ENCODE measurements around the gene AACS. TPM values are rescaled to one million over a fixed set of nuclear protein-coding genes. Genes with fewer than 3 reads are reported as not detected.

Gene AACS, protein sequence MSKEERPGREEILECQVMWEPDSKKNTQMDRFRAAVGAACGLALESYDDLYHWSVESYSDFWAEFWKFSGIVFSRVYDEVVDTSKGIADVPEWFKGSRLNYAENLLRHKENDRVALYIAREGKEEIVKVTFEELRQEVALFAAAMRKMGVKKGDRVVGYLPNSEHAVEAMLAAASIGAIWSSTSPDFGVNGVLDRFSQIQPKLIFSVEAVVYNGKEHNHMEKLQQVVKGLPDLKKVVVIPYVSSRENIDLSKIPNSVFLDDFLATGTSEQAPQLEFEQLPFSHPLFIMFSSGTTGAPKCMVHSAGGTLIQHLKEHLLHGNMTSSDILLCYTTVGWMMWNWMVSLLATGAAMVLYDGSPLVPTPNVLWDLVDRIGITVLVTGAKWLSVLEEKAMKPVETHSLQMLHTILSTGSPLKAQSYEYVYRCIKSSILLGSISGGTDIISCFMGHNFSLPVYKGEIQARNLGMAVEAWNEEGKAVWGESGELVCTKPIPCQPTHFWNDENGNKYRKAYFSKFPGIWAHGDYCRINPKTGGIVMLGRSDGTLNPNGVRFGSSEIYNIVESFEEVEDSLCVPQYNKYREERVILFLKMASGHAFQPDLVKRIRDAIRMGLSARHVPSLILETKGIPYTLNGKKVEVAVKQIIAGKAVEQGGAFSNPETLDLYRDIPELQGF
- 23.9 to 37.8 TPM (median 27.0 TPM) in 3 replicates for polyA plus RNA-seq
- polyA plus RNA-seq (2011; ENCODE audit: low read depth) = 13.5 TPM
- 23.5 and 30.2 TPM in 2 replicates for polyA plus RNA-seq (2011; cell fraction: cytosol; rRNA removed)
- polyA plus RNA-seq (2011; cell fraction: nucleus; rRNA removed) = 57.6 and 63.0 TPM in 2 replicates
- 25.9 and 37.1 TPM in 2 replicates for polyA plus RNA-seq (2012; ENCODE audit: low replicate concordance)
- 35.8 to 66.5 TPM (median 56.4 TPM) in 3 replicates for polyA minus RNA-seq
- polyA minus RNA-seq (2011; cell fraction: cytosol; rRNA and poly(A)+ RNA removed) = 29.4 TPM
- polyA minus RNA-seq (2011; cell fraction: nucleus; rRNA and poly(A)+ RNA removed) = 28.7 and 33.9 TPM in 2 replicates

DNA sequence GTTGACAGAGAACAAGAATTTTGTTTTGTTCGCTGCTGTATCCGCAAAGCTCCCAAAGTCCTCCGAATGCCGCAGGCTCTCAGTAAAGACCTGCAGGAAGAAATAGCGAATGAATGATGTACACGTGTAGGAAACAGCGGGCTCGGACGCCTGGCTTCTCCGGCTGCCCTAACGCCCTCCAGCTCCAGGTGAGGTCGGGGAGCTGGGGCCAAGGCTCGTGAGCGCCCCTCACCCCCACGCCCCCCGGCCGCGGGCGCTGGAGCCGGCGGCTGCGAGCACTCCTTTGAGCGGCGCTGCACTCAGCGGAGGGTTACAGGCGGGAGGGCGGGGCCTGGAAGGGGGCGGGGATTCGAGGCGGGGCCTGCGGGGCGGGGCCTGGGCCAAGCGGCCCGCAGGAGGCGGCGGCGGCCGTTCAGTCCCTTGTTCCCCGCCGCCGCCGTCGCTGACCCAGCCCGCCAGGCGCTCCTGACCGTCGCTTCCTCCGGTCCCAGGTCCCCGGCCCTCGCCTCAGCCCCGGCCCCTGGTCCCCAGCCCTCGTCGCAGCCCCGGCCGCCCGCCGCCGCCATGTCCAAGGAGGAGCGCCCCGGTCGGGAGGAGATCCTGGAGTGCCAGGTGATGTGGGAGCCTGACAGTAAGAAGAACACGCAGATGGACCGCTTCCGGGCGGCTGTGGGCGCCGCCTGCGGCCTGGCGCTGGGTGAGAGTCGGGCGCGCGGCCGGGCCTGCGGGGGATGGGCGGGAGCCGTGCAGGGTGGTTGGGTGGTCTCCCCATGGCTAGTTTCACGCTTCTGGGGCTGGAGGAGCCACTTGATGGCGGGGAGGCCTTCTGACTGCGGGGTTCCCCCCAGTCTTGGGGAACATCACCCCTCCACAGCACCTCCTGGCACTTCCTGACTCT lies at the start of gene AACS:
AACS (plus strand) TSS at position 415 of the 898 bp plus-strand sequence; CDS start at position 565, 150 bp downstream.
- DNase-seq (ENCODE audit: low read depth, low spot score) (no peak), FAIRE-seq (no peak)
- peaks cover 34% of the 10 kb centered on the region for H3K79me2 ChIP-seq (ENCODE audit: control insufficient read depth, insufficient read depth, low read length)
- peak within 1 kb of the TSS; percentile 76 to 92 (median 88) for H3K4me3 ChIP-seq (ENCODE audit: control insufficient read depth in 2 of 3, extremely low read depth in 1 of 3, insufficient read depth in 2 of 3, low read depth in 1 of 3, low read length in 3 of 3)
- TF ChIP-seq, protein P1, sequence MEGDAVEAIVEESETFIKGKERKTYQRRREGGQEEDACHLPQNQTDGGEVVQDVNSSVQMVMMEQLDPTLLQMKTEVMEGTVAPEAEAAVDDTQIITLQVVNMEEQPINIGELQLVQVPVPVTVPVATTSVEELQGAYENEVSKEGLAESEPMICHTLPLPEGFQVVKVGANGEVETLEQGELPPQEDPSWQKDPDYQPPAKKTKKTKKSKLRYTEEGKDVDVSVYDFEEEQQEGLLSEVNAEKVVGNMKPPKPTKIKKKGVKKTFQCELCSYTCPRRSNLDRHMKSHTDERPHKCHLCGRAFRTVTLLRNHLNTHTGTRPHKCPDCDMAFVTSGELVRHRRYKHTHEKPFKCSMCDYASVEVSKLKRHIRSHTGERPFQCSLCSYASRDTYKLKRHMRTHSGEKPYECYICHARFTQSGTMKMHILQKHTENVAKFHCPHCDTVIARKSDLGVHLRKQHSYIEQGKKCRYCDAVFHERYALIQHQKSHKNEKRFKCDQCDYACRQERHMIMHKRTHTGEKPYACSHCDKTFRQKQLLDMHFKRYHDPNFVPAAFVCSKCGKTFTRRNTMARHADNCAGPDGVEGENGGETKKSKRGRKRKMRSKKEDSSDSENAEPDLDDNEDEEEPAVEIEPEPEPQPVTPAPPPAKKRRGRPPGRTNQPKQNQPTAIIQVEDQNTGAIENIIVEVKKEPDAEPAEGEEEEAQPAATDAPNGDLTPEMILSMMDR (optimal IDR thresholded peaks at IDR 0.05 in 1 of 3, IDR thresholded peaks at IDR 0.05 in 1 of 3, conservative IDR thresholded peaks at IDR 0.05 in 1 of 3; ENCODE audit: extremely low read depth in 1 of 3, insufficient read depth in 2 of 3, low read length in 3 of 3) = no peak
- no peak for TF ChIP-seq EZH2 (IDR thresholded peaks at IDR 0.05; ENCODE audit: low read length)
- H3K36me3 ChIP-seq (ENCODE audit: control insufficient read depth in 2 of 2, extremely low read depth in 1 of 2, insufficient read depth in 2 of 2, low read length in 2 of 2) = peaks cover 3 to 9% of the 10 kb centered on the region in 2 experiments
- no peaks in the 10 kb centered on the region for H3K9me3 ChIP-seq (ENCODE audit: control insufficient read depth, low read depth, low read length)
- dilution Hi-C loops (cut with MboI; ENCODE audit: extremely low pct_ligation_motif_present, low sequenced_read_pairs) = no loop called here
- peak within 1 kb of the TSS; percentile 90 for H2AFZ ChIP-seq (ENCODE audit: control insufficient read depth, low read length)
- peak within 1 kb of the TSS; percentile 94 for H3K4me2 ChIP-seq (ENCODE audit: control insufficient read depth, extremely low read depth, insufficient read depth, low read depth, low read length)
- H3K27ac ChIP-seq (ENCODE audit: control insufficient read depth, insufficient read depth, low read length) = peak within 1 kb of the TSS; percentile 49
- H3K9me1 ChIP-seq (ENCODE audit: control insufficient read depth, extremely low read depth, insufficient read depth, low read length) = no peaks in the 10 kb centered on the region
- peak within 1 kb of the TSS; percentile 88 for H3K9ac ChIP-seq (ENCODE audit: control insufficient read depth, extremely low read depth, insufficient read depth, low read length)
- no peaks in the 10 kb centered on the region for H3K27me3 ChIP-seq (ENCODE audit: control insufficient read depth, extremely low read depth, insufficient read depth, low read length)
- peaks cover 7% of the 10 kb centered on the region for H3K4me1 ChIP-seq (ENCODE audit: control insufficient read depth, extremely low read depth, insufficient read depth, low read length)
- no peaks in the 10 kb centered on the region for H4K20me1 ChIP-seq (ENCODE audit: control insufficient read depth, extremely low read depth, insufficient read depth, low read length)

DNA sequence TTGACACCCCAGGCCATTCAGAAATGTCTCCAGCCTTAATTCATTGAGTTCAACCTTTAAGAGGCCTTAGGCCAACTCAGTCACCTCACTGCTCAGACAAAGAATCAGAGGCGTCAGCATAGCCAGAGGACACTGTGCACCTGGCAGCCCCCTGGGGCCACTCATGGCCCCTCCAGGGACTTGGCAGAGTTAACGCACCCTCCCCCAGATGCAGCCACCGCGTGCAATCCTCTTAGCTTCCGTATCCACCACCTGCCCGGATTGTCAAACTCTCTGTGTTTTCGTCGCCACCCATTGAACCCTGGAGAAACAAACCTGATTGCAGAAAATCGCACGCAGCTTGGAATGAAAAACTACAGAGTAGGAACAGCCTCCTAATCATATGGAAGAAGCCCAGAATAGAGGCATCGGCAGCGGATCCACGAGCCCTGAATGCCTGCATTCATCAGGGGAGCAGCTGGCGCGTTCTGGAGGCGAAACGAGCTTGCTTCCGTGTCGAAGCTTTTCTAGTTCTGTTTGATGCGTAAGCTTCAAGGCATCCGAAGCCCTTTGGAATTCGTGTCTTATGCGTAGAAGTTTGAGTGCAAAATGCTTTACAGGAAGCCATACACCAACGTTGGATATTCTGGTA lies 49.4 kb upstream of the AACS start:
- Histone ChIP-seq H3K27me3 (ENCODE audit: control insufficient read depth, extremely low read depth, insufficient read depth, low read length) (no peaks in the 10 kb centered on the region), H3K9me3 (ENCODE audit: control insufficient read depth, low read depth, low read length) (no peaks in the 10 kb centered on the region), H3K9me1 (ENCODE audit: control insufficient read depth, extremely low read depth, insufficient read depth, low read length) (peaks cover 2% of the 10 kb centered on the region), H3K9ac (ENCODE audit: control insufficient read depth, extremely low read depth, insufficient read depth, low read length) (no peak overlapping the region), H3K4me1 (ENCODE audit: control insufficient read depth, extremely low read depth, insufficient read depth, low read length) (no peaks in the 10 kb centered on the region), H2AFZ (ENCODE audit: control insufficient read depth, low read length) (no peak overlapping the region), H3K4me2 (ENCODE audit: control insufficient read depth, extremely low read depth, insufficient read depth, low read depth, low read length) (no peak overlapping the region), H4K20me1 (ENCODE audit: control insufficient read depth, extremely low read depth, insufficient read depth, low read length) (no peaks in the 10 kb centered on the region), H3K79me2 (ENCODE audit: control insufficient read depth, insufficient read depth, low read length) (no peaks in the 10 kb centered on the region), H3K27ac (ENCODE audit: control insufficient read depth, insufficient read depth, low read length) (no peak overlapping the region), H3K4me3 (ENCODE audit: control insufficient read depth in 2 of 3, extremely low read depth in 1 of 3, insufficient read depth in 2 of 3, low read depth in 1 of 3, low read length in 3 of 3) (no peak overlapping the region), H3K36me3 (ENCODE audit: control insufficient read depth in 2 of 2, extremely low read depth in 1 of 2, insufficient read depth in 2 of 2, low read length in 2 of 2) (peaks cover 6 to 25% of the 10 kb centered on the region in 2 experiments)
- DNase-seq (ENCODE audit: low read depth, low spot score) (no peak), FAIRE-seq (no peak)
- dilution Hi-C loops (cut with MboI; ENCODE audit: extremely low pct_ligation_motif_present, low sequenced_read_pairs) = no loop called here
- TF ChIP-seq, protein P1 (optimal IDR thresholded peaks at IDR 0.05 in 1 of 3, IDR thresholded peaks at IDR 0.05 in 1 of 3, conservative IDR thresholded peaks at IDR 0.05 in 1 of 3; ENCODE audit: extremely low read depth in 1 of 3, insufficient read depth in 2 of 3, low read length in 3 of 3) = no peak
- no peak for TF ChIP-seq EZH2 (IDR thresholded peaks at IDR 0.05; ENCODE audit: low read length)
